NCI-H2029 treated with DMSO at 0.1 percent for 48 hours (cell line): Measurements from ENCODE around the gene PRICKLE2.
"Not testable (repeated sequence)": the region's sequence is repeated elsewhere in the genome, so short reads cannot be mapped to it uniquely, and the experiment has no call there.

Source experiments
- DNase-seq: peaks from one replicate; lab custom pipeline; 2025; lab: John Stamatoyannopoulos, UW

Gene PRICKLE2

DNA sequence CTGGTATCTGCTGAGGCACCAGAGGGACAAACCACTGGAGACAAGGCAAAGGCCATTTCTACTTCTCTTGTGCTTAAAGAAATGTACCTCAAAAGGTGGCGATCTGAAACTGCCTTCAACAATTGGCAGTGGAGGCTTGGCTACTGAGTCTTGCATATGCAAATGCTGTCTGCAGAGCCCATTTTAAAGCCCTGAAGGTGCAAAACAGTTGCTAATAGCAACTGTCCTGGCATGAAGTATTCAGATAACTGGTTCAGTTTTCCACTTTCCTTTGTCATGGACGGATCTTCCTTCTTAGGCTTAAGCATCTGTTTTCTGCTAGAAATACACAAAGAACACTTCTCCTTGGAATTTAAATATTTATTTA lies 130.6 kb downstream of the PRICKLE2 start:
- DNase-seq: no peak

- no peak for DNase-seq
These were observed 131.2 kb downstream of the PRICKLE2 start for GRCh38 chr3:64093825-64094712.

GRCh38 chr3:64093211-64093610 lies 132.1 kb downstream of the PRICKLE2 start:
- DNase-seq: no peak

GRCh38 chr3:64091501-64091900 lies 133.8 kb downstream of the PRICKLE2 start:
- DNase-seq: no peak

GRCh38 chr3:64089386-64089785 lies 135.9 kb downstream of the PRICKLE2 start:
- DNase-seq: not testable (repeated sequence)

- no peak for DNase-seq
These were observed 136.7 kb downstream of the PRICKLE2 start for GRCh38 chr3:64088408-64089205.

DNA sequence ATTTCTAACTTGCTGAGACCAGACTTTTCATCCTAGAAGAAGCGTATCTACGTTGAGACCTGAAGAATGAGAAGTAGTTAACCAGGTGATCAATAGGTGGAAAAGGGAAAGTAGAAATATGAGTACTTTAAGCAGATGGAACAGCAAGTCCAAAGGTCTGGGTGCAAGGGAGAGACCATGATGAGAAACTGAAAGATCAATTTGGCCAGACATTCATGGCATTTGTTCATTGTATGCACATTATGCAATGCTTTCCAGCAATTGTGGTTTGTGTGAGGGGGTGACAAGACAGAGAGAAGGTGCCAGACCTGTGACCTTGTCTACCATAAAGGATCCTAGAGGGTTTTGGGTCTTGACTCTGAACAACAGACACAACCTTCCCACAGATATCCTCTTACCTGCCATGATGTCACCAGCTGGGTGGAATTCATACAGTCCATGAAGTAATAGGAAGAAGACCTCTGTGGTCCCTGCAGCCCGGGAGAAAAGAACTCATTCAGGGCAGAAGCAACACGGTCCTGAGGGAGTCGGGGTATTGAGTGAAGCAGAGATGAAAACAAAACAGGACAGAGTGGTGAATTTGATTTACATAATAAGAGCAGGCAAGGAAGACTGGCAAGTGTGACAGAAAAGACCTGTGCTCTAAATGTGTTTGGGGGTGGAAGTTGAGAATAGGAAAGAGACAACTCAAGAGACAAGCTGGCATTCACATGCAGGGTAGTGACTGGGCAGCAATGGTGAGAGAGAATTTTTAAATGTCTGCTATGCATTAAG lies 138.6 kb downstream of the PRICKLE2 start:
- no peak for DNase-seq

DNA sequence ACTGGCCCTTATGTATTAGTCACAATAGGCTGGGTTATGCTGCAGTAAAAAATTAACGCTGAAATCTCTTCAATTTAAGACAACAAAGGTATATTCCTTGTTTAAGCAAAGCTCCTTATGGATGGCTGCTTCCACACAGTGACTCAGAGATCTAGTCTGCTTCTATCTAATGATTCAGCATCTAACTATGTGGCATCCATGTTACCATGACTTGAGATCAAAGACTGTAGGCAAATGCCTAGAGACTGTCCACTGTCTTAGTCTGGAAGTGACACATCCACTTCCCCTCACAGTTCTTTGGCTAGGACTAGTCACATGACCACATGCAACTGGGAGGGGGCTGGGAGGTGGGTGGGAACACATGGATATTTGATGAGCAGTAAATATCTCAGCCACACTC lies 140.6 kb downstream of the PRICKLE2 start:
- DNase-seq: no peak

DNA sequence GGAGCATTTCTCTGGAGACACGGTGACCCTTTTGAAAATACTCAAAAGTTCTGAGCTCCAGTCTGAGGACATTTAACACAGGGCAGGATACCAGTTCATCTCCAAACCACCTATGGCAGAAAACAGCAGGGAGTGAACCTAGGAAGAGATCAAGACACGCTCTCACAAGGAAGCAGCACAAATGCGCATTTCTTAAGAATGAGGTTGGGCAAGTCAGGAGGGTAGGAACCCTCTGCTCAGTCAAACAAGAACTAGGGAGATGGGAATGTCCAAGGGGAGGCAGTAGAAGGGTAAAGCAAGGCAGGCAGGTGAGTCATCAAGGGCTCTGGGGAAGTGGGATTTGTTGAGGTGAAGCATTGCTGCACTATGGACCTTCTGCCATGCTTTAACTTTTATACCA lies 141.7 kb downstream of the PRICKLE2 start:
- no peak for DNase-seq

DNA sequence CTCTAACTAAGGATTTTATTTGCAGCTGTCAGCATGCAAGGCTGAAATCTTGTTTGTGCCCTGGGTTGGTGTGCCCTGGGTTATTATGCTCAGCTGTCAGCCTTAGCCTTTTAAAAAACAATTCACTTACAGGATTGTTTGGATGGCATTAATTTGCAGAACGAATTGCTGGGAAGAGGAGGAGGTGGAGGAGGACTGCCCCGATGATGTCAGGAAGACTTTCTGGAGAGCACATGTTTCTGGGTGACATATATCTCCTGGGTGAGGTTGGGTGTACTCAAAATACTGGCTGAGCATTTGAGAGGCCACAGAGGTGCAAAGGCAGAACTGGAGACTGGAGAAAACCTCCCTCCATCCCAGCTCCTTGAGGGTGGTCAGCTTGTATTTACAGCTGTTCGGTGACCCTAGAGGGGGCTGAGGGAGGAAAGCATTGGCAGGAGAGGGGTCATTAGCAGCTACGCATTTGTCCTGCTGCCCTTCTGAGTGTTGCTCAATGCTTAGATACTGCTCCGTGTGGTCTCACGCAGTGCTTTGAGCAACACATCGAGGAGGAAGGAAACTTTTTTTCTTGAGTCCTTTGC lies 142.2 kb downstream of the PRICKLE2 start:
- no peak for DNase-seq

- no peak for DNase-seq
These were observed 142.9 kb downstream of the PRICKLE2 start for GRCh38 chr3:64082411-64082810.

GRCh38 chr3:64081235-64081630 lies 144.0 kb downstream of the PRICKLE2 start:
- no peak for DNase-seq

- DNase-seq: no peak
These were observed 144.5 kb downstream of the PRICKLE2 start for GRCh38 chr3:64080616-64081234.

- DNase-seq: no peak
These were observed 145.7 kb downstream of the PRICKLE2 start for GRCh38 chr3:64079369-64080150.

- DNase-seq: no peak
These were observed 146.3 kb downstream of the PRICKLE2 start for GRCh38 chr3:64078966-64079365.

DNA sequence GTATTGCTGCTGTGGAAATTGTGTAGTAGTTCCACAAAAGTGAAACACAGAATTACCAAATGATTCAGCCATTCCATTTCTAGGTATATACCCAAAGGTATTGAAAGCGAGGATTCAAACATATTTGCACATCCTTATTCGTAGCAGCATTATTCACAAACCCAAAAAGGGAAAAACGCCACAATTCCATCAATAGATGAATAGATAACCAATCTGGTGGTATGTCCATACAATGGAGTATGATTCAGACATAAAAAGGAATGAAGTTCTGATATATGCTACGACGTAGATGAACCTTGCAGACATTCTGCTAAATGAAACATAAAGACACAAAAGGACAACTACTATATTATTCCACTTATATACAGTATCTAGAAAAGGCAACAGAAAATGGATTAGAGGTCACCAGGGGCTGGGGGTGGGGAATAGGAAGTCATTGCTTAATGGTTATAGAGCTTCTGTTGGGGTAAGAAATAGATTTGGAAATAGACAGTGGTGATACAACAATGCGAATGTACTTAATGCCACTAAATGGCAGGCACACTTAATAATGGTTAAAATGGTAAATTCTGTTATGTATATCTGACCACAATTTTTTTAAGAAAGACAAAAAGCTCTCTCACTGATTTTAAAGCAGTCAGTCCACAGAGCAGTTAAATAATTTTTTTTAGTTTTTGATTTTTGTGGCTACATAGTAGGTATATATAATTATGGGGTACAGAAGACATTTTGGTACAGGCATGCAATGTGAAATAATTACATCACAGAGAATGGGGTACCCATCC lies 150.2 kb downstream of the PRICKLE2 start:
- DNase-seq: no peak

GRCh38 chr3:64074060-64074459 lies 151.2 kb downstream of the PRICKLE2 start:
- no peak for DNase-seq

DNA sequence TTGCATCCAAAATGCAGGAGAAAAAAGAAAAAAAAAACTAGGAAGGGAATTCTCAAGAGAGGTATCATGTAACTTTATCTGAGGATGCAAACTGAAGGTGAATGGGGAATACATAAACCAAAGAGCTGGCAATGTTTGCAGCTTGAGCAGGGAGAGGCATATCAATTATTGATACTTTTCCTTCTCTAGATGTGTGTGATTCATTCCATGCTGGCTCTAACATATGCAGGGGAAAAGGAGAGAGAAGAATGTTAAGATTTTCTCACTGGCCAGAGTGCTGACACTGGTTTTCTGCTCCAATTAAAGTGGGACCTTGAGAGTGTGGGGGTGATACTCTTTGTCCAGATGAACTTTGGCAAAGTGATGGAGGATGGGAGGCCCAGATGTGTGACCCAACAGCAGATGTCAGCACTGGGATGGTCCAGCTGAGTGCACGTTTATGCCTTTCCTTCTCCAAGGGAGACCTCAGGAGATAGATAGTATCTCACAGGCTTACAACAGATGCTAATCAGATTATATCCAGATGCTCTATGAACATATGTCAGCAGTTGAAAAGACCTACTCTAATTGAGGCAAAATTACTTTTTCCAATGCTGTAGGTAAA lies 152.0 kb downstream of the PRICKLE2 start:
- no peak for DNase-seq

DNA sequence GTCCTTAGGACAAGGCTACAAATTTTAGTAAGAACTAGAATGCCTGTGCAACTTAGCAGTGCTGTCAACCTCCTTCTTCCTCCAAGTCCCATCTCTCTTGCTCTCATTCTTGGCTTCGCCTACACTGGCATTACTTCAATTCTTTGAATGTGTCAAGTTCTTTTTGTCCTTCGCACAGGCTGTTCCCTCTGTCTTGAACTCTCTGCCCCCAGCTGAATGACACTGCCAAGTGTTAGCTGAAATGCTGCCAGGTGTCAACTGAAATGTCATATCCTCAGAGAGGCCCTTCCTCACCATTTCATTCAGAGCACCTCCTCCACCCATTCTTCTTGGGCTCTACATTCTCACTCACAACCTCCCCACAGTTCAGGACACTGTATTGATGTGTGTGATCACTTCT lies 153.1 kb downstream of the PRICKLE2 start:
- DNase-seq: no peak

DNA sequence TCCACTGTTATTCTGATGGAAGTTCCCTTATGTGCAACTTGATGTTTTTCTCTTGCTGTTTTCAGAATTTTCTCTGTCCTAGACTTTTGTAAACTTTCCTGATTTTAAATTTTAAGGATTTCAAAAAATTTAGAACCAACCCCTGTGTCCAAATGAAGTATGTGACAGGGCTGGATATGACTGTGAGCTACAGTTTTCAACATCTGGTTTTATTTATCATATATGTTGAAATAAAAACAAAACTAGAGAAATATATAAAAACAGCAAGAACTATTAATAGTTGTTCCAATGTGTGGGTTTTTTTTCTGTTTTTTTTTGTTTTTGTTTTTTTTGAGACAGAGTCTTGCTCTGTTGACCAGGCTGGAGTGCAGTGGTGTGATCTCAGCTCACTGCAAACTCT lies 154.6 kb downstream of the PRICKLE2 start:
- no peak for DNase-seq
